NCI-H748 (cell line): ENCODE results near the gene SHF.

Experiments
- DNase-seq: peaks from one replicate; lab custom pipeline; 2025; ENCODE audit not compliant: unreplicated experiment; lab: John Stamatoyannopoulos, UW

SHF gene

GRCh38 chr15:45199136-45199810 lies 11.5 kb upstream of the SHF start:
- DNase-seq = peak; percentile 55

- DNase-seq = peak; percentile 88
These were observed 10.8 kb upstream of the SHF start for GRCh38 chr15:45198337-45199135.

- DNase-seq = no peak
These were observed 9.7 kb upstream of the SHF start for GRCh38 chr15:45197512-45197911.

GRCh38 chr15:45187578-45187893 lies 230 bp downstream of the SHF start:
- no peak for DNase-seq

GRCh38 chr15:45186771-45187577 lies 792 bp downstream of the SHF start:
- DNase-seq = no peak

DNA sequence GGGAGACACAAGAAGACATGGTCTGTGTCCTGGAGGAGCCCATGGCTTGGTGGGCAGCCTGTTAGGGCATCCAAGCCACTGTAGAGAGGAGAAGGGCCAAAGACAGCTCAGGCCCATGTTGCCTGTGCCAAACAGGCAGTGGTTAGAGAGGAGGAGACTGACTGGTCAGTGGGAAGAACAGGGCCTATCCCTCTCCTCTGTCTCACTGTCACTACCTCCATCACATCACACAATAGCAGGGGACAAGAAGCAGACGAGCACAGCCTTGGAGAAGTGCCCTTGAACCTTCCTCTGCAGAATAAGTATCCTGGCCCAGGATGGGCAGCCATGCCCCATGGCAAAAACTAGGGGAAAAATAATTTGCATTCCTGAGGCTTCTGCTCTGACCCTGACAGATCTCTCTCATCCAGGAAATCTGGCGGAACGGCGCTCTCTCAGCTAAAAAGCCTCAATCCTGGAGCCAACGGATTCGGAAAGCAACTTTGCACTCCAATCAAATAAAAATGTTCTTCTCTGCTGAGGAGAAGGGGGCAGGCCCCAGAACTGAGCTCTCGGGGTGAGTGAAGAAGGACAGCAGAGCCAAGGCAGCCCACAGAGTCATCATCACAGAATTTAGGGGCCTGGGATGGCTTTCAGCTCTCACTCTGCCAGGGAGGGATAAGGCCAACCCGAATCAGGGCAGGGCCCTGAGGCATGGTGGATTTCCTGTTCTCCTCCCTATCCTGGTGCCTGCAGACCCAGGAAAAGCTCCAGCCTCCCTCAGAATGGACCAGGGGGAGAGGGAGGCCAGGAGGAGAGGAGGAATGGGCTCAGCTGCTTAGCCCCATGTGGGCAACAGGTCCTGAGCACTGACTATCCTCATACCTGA lies 1.6 kb downstream of the SHF start:
- no peak for DNase-seq

GRCh38 chr15:45185069-45185779 lies 2.5 kb downstream of the SHF start:
- DNase-seq = no peak

DNA sequence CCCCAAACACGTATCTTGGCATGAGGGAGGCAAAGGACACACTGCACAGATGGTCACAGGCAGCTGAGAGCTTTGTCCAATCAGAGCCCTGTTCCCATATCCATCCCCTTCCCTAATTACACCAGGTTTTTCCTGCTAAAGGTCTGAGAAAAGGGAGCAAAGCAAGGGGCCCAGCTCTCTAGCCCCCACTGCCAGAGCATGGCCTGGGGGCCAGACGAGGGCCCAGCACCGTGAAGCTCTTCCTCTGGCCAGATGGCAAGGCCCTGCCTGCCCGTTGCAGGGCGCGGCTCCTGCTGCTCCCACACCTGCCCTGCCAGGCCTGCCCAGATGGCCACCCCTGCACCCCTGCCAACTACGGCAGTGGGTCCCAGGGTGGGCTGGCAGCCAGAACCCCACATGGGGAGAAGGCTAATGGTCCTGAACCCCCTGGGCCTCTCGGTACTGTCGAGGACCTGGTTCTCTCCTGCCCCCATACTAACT lies 3.2 kb downstream of the SHF start:
- DNase-seq = peak; percentile 11

- DNase-seq = no peak
These were observed 4.3 kb downstream of the SHF start for GRCh38 chr15:45183511-45183910.

DNA sequence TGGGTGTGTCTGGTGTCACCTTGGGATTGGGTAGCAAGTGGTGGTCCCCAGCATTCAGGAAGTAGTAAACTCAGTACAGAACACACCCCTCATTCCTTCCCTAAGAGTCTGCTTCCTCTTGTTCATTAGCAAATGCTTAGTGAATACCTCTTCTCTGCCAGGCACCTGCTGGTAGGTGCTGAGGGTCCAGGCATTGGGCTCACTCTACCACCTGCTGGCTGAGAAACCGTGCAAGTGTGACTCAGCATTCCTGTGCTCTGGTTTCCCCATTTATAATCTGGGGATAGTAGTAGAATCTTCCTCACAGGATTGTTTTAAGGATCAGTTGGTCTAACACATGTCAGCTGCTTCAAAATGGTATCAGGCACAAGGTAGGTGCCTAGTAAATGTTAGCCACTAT lies 4.8 kb downstream of the SHF start:
- no peak for DNase-seq

DNA sequence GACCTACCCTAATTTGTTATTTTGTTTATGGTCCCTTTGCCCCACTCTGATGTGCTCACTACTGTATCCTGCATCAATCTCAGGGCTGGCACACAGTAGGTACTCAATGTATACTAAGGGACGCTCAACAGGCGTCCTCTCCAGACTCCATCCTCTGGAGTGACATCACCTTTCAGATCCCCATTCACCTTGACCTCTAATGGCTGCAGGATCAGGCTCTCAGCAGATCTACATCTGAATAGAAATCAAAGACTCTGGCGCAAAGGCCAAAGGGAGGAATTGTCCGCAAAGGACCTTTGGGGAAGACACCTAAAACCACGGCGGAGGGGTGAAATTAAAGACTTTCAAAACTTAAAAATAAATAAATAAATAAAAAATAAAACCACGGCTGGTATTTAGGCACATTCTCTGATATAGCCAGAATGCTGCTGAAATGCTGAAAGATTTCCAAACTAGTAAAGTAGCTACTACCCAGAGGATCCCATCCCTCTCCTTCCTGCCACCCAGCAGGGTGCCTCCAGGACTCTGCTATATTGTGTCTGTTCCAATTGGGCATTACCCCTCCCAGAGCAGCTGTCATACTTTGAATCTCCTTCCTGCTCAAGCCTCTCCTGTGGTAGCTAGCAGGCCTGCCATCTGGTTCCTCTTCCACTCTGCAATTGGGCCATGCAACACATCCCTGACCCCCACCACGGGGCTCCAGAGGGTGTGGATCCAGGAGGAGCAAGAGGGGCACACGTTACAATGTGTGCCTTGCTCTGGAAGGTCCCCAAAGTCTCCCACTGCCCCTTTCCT lies 6.1 kb downstream of the SHF start:
- no peak for DNase-seq

GRCh38 chr15:45180648-45181436 lies 6.9 kb downstream of the SHF start:
- DNase-seq = no peak

- no peak for DNase-seq
These were observed 7.6 kb downstream of the SHF start for GRCh38 chr15:45180201-45180600.

DNA sequence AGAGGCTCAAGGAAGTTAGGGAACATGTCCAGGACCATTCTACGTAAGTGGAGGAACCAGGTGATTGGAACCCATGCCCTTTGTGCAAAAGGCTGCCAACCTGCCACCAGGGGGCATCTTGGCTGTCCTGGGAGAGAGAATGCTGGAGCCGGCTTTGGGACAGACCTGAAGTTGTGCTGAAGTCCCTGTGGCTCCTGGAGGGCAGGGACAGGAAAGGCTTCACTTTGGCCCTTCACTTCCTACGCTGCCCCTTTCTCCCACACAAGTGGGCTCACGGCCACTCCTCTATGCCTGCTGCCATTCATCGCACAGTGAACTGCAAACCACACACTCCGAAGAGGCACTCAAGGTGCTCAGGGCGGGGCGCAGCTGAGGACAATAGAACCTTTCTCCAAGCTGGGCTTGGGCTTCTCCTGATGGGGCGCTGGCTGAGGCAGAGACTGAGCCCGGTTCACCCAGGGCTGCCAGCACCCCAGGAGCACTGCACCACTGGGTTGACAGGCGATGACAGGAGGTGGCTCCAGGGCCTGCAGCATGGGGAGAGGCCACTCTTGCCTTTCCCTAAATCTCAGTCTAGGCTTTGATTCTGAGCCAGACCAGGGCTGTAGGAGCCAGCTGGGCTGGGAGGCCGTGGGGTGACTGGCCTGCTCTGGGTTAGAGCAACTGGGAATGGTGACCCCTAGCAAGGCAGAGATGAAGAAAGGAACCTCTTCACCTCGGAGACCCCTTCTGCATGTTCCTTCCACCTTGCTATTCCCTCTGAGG lies 8.4 kb downstream of the SHF start:
- peak; percentile 18 for DNase-seq

GRCh38 chr15:45177285-45177684 lies 10.5 kb downstream of the SHF start:
- DNase-seq = no peak

DNA sequence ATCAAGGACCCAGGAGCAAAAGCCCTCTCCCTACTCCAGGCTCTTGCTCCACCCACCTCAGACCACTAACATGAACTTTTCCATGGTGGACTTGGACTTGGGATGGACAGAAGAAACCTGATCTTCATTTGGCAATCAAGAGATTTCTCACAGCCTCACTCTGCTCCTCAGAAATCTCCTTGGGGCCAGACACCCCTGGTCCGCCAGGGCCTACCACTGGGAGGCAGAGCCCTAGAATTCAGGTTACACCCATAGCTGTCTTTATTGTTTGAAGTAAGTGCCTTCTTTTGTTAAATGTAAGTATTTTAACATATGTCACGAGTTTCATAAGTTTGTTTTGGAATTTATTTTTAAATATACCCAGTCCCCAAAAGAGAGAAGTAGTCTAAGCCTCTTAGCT lies 13.2 kb downstream of the SHF start:
- DNase-seq = no peak

- no peak for DNase-seq
These were observed 13.7 kb downstream of the SHF start for GRCh38 chr15:45174069-45174468.

- no peak for DNase-seq
These were observed 15.9 kb downstream of the SHF start for GRCh38 chr15:45171912-45172311.
